Activated CD8-positive, alpha-beta T cell treated with anti-CD3 and anti-CD28 coated beads, Interleukin-2, amount 10 ng/mL, durations not matched to agents 7 days and 5 days (primary cell): Measurements from ENCODE around the gene SMYD3. TPM values are rescaled to one million over a fixed set of nuclear protein-coding genes. Genes with fewer than 3 reads are reported as not detected.
"Not testable (repeated sequence)": the region's sequence is repeated elsewhere in the genome, so short reads cannot be mapped to it uniquely, and the experiment has no call there.

ENCODE experiments used
- ATAC-seq: fragments of 150-1000 bp; cut with Tn5 transposase; one replicate; pipeline ENCODE4 v1.10.0; 2021; ENCODE audit warnings: moderate library complexity
- CTCF ChIA-PET: fragments of 350-600 bp; sonication (Branson Sonifier 250); formaldehyde crosslinking; loops from one replicate; lab custom pipeline; 2021; ENCODE audit warnings: antibody characterized with exemption; lab: Charles Lee
- POLR2A ChIA-PET: fragments of 350-600 bp; sonication (Branson Sonifier 250); formaldehyde crosslinking; loops from one replicate; lab custom pipeline; 2021; ENCODE audit warnings: antibody characterized with exemption; lab: Charles Lee
- DNase-seq: peaks from one replicate; pipeline ENCODE4 v3.0.0-alpha.2; 2020
- H3K27ac Mint-ChIP-seq: one replicate; pipeline ENCODE4 v1.8.0; 2021; ENCODE audit warnings: mild to moderate bottlenecking, mixed read lengths
- H3K27me3 Mint-ChIP-seq: one replicate; pipeline ENCODE4 v1.8.0; 2021; ENCODE audit warnings: low read depth, mixed read lengths
- H3K36me3 Mint-ChIP-seq: one replicate; pipeline ENCODE4 v1.8.0; 2021; ENCODE audit warnings: low read depth, mixed read lengths
- H3K4me1 Mint-ChIP-seq: one replicate; pipeline ENCODE4 v1.8.0; 2021; ENCODE audit warnings: low read depth, mixed read lengths
- H3K4me3 Mint-ChIP-seq: one replicate; pipeline ENCODE4 v1.8.0; 2021; ENCODE audit warnings: mild to moderate bottlenecking, mixed read lengths
- H3K9me3 Mint-ChIP-seq: one replicate; pipeline ENCODE4 v1.8.0; 2022; ENCODE audit warnings: mixed read lengths; ENCODE audit not compliant: insufficient read depth
- total RNA-seq, 2 experiments: library from RNA; stranded (reverse); gene quantifications; one replicate each; pipeline ENCODE4 v1.2.3, GENCODE V29; 2021

SMYD3 gene
- total RNA-seq, 2 experiments from 2014 or later: 22.7 to 23.2 TPM

GRCh38 chr1:245941771-245942170 is 565.3 kb downstream of the SMYD3 start:
- H3K9me3 Mint-ChIP-seq, POLR2A ChIA-PET, ATAC-seq, H3K27ac Mint-ChIP-seq, H3K4me3 Mint-ChIP-seq, H3K36me3 Mint-ChIP-seq, DNase-seq, H3K27me3 Mint-ChIP-seq: not testable (repeated sequence)
- CTCF ChIA-PET: interaction anchor here (1.0 to 1.2 kb wide), 2 partner anchors 12 to 14 kb away, joined by 3 to 4 read pairs; no protein-coding TSS in a partner anchor
- peaks cover 21% of the 10 kb centered on the region for H3K4me1 Mint-ChIP-seq

DNA sequence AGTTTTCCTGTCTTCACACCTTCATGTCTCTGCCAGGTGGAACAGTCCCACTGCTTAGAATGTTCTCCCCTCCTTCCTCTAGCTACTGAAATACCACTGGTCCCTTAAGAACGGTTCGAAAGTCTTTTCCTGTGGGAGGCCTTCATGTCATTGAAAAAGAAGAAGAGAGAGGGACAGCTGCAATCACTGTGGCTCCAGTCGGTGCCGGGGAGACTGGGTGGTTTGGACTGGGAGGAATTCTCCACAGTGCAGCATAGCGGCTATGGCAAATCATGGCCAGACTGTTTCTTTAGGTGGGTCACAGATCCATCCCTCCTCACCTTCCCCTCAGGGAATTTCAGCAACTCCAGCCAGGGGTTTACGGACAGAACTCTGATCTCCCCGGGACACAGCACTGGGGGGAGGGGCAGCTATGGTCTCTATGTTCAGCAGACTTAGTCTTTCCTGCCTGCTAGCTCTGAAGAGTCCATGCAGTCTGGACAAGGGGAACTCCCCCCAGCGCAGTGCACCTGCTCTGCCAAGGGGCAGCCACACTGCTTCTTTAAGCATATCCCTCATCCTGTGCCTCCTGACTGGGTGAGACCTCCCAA is 567.2 kb downstream of the SMYD3 start:
- DNase-seq (no peak), ATAC-seq (no peak)
- Mint-ChIP-seq H3K27me3 (peaks cover 2% of the 10 kb centered on the region), H3K4me3 (no peak overlapping the region), H3K9me3 (no peaks in the 10 kb centered on the region), H3K27ac (no peak overlapping the region), H3K36me3 (peaks cover 2% of the 10 kb centered on the region), H3K4me1 (peaks cover 21% of the 10 kb centered on the region)
- ChIA-PET CTCF (no interaction called here), POLR2A (no interaction called here)

GRCh38 chr1:245938046-245938435 is 569.0 kb downstream of the SMYD3 start:
- no peaks in the 10 kb centered on the region for H3K9me3 Mint-ChIP-seq
- DNase-seq: no peak
- ChIA-PET POLR2A (no interaction called here), CTCF (no interaction called here)
- no peak overlapping the region for H3K4me3 Mint-ChIP-seq
- H3K36me3 Mint-ChIP-seq: peaks cover 2% of the 10 kb centered on the region
- peaks cover 2% of the 10 kb centered on the region for H3K27me3 Mint-ChIP-seq
- peaks cover 13% of the 10 kb centered on the region for H3K4me1 Mint-ChIP-seq
- H3K27ac Mint-ChIP-seq: no peak overlapping the region
- no peak for ATAC-seq

- ChIA-PET POLR2A (no interaction called here), CTCF (no interaction called here)
- H3K4me3 Mint-ChIP-seq: no peak overlapping the region
- peaks cover 2% of the 10 kb centered on the region for H3K27me3 Mint-ChIP-seq
- no peak for DNase-seq
- ATAC-seq: no peak
- no peaks in the 10 kb centered on the region for H3K9me3 Mint-ChIP-seq
- no peak overlapping the region for H3K27ac Mint-ChIP-seq
- H3K4me1 Mint-ChIP-seq: peaks cover 7% of the 10 kb centered on the region
- H3K36me3 Mint-ChIP-seq: peaks cover 2% of the 10 kb centered on the region
These were observed 569.6 kb downstream of the SMYD3 start for GRCh38 chr1:245937316-245938045.

DNA sequence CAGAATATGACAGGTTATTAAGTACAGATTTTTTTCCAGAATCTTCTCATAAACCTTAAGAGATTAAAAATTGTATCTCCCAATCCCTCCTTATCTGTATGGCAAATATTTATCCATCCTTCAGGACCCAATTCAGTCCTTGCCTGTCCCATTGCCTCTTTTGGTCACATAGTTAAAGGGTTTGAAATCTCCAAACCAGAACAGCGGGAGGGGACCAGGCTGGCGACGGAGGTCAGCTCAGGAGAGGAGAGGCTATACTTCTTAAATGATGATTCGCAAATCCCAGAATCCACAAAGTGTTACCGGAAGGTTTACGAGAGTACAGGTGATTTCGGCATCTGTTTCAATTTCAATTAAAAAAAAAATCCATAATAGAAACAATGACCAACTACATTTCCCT is 572.7 kb downstream of the SMYD3 start:
- DNase-seq (no peak), ATAC-seq (no peak)
- CTCF ChIA-PET: no interaction called here
- H3K27me3 Mint-ChIP-seq: no peaks in the 10 kb centered on the region
- POLR2A ChIA-PET: no interaction called here
- no peaks in the 10 kb centered on the region for H3K36me3 Mint-ChIP-seq
- H3K4me1 Mint-ChIP-seq: no peaks in the 10 kb centered on the region
- H3K4me3 Mint-ChIP-seq: no peak overlapping the region
- no peaks in the 10 kb centered on the region for H3K9me3 Mint-ChIP-seq
- no peak overlapping the region for H3K27ac Mint-ChIP-seq

GRCh38 chr1:245933431-245934045 is 573.5 kb downstream of the SMYD3 start:
- ATAC-seq (no peak), DNase-seq (no peak)
- H3K4me1 Mint-ChIP-seq: no peaks in the 10 kb centered on the region
- no peak overlapping the region for H3K4me3 Mint-ChIP-seq
- no peaks in the 10 kb centered on the region for H3K27me3 Mint-ChIP-seq
- no peaks in the 10 kb centered on the region for H3K9me3 Mint-ChIP-seq
- H3K27ac Mint-ChIP-seq: no peak overlapping the region
- no peaks in the 10 kb centered on the region for H3K36me3 Mint-ChIP-seq
- CTCF ChIA-PET: no interaction called here
- POLR2A ChIA-PET: no interaction called here

DNA sequence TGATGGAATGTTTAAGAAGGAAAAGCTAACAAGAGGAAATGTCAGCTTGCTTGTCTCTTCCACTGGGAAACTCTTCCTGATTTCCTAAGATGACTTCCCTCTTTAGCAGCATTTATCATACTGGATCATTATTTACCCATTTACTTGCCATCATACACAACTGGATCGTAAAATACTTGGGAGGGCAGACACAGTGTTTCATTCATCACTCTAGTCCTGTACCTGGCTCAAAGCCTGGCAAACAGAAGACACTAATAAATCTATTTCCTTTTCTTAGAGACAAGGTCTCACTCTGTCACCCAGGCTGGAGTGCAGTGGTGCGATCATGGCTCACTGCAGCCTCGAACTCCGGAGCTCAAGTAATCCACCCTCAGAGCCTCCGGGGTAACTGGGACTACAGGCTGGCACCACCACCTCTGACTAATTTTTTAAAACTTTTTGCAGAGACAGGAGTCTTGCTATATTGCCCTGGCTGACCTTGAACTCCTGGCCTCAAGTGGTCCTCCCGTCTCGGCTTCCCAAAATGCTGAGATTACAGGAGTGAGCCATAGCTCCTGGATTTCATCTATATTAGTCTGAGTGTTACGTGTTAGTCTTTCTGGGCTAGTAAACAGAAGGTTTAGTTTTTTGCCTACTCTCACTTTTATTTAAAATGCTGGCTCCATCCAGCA is 574.6 kb downstream of the SMYD3 start:
- Mint-ChIP-seq H3K4me3 (no peak overlapping the region), H3K36me3 (no peaks in the 10 kb centered on the region), H3K27ac (no peak overlapping the region), H3K27me3 (no peaks in the 10 kb centered on the region), H3K9me3 (no peaks in the 10 kb centered on the region), H3K4me1 (no peaks in the 10 kb centered on the region)
- ChIA-PET POLR2A (no interaction called here), CTCF (no interaction called here)
- no peak for DNase-seq
- ATAC-seq: no peak

- Mint-ChIP-seq H3K36me3 (no peaks in the 10 kb centered on the region), H3K4me1 (no peaks in the 10 kb centered on the region), H3K27ac (no peak overlapping the region), H3K27me3 (no peaks in the 10 kb centered on the region), H3K4me3 (no peak overlapping the region), H3K9me3 (no peaks in the 10 kb centered on the region)
- CTCF ChIA-PET: no interaction called here
- POLR2A ChIA-PET: no interaction called here
- ATAC-seq (no peak), DNase-seq (no peak)
These were observed 575.6 kb downstream of the SMYD3 start for GRCh38 chr1:245931450-245931849.

GRCh38 chr1:245929224-245929623 is 577.9 kb downstream of the SMYD3 start:
- ChIA-PET POLR2A (no interaction called here), CTCF (no interaction called here)
- H3K9me3 Mint-ChIP-seq: no peaks in the 10 kb centered on the region
- DNase-seq (no peak), ATAC-seq (no peak)
- no peaks in the 10 kb centered on the region for H3K4me1 Mint-ChIP-seq
- no peak overlapping the region for H3K4me3 Mint-ChIP-seq
- no peak overlapping the region for H3K27ac Mint-ChIP-seq
- H3K36me3 Mint-ChIP-seq: no peaks in the 10 kb centered on the region
- no peaks in the 10 kb centered on the region for H3K27me3 Mint-ChIP-seq

DNA sequence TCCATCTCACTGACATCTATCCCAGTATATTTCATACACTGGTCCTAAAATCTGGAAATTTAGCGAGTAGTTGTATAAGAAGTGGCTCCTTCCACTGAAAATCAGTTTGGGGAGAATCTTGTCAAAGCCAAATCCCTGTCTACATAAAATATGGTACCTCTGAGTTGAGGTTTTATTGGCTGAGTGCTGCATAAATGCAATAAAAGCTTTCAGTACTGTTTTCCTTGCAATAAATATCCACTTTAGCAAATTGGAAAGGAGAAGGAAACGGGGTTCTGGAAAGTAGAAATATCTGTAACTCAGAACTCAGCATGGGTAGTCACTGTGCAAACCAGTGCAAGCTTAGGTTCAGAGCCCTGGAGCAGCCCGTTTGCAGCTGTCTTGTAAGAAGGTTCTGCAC is 580.2 kb downstream of the SMYD3 start:
- H3K4me3 Mint-ChIP-seq: no peak overlapping the region
- no peaks in the 10 kb centered on the region for H3K27me3 Mint-ChIP-seq
- DNase-seq (no peak), ATAC-seq (no peak)
- ChIA-PET POLR2A (no interaction called here), CTCF (no interaction called here)
- no peaks in the 10 kb centered on the region for H3K36me3 Mint-ChIP-seq
- H3K9me3 Mint-ChIP-seq: no peaks in the 10 kb centered on the region
- no peak overlapping the region for H3K27ac Mint-ChIP-seq
- H3K4me1 Mint-ChIP-seq: no peaks in the 10 kb centered on the region

DNA sequence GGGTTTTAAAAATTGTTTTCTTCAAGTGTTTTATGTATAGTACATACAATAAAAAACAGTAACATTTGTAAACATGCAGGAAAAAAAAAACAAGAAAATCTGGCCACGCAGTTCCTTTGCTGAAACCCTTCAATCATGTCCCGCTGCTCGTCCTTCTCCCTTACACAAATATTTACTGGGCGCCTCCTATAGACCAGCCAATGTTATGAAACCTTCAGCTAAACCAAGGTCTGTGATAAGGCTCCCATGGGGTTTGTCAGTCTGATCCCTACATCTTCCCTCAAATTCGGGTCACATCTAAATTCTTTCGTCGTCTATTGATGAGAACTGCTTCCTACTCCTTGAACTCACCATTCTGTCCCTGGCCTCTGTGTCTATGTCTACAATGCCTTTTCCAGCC is 583.9 kb downstream of the SMYD3 start:
- ATAC-seq (no peak), DNase-seq (no peak)
- Mint-ChIP-seq H3K36me3 (no peaks in the 10 kb centered on the region), H3K4me1 (no peaks in the 10 kb centered on the region), H3K27ac (no peak overlapping the region), H3K27me3 (no peaks in the 10 kb centered on the region), H3K4me3 (no peak overlapping the region), H3K9me3 (no peaks in the 10 kb centered on the region)
- CTCF ChIA-PET: no interaction called here
- POLR2A ChIA-PET: no interaction called here

GRCh38 chr1:245921417-245921816 is 585.7 kb downstream of the SMYD3 start:
- Mint-ChIP-seq H3K9me3 (no peaks in the 10 kb centered on the region), H3K27ac (no peak overlapping the region), H3K4me1 (no peaks in the 10 kb centered on the region), H3K27me3 (no peaks in the 10 kb centered on the region), H3K4me3 (no peak overlapping the region), H3K36me3 (no peaks in the 10 kb centered on the region)
- no peak for DNase-seq
- no peak for ATAC-seq
- ChIA-PET CTCF (interaction anchor here (0.6 kb wide), 1 partner anchor 20 kb away, joined by 3 read pairs; no protein-coding TSS in a partner anchor), POLR2A (no interaction called here)
